Kidney tubule cell (primary cell): Measurements from ENCODE around the gene HLCS.

Experiments
- DNase-seq: peaks from one replicate; pipeline ENCODE4 v3.0.0-alpha.2; 2018; ENCODE audit warnings: low spot score

HLCS gene

DNA sequence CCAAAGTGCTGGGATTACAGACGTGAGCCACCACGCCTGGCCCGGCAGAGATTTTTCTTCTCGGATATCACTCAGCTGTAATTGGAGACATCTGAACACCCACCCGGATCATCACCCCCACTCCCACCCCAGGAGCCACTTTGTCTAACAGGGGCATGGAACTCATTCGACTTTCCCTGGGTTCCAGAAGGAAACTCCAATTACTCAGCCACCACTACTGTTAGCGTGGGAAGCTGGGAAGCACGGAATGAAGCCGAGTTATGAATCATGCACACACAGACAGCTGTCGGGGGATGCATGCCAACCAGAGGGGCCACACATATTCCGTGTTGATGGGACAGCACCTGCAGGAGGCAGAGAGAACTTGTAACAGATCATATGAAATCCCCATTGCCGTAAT lies 85.2 kb downstream of the HLCS start:
- DNase-seq, result no peak

- DNase-seq, result no peak
Measured at GRCh38 chr21:36879827-36880226, 86.6 kb downstream of the HLCS start.

DNA sequence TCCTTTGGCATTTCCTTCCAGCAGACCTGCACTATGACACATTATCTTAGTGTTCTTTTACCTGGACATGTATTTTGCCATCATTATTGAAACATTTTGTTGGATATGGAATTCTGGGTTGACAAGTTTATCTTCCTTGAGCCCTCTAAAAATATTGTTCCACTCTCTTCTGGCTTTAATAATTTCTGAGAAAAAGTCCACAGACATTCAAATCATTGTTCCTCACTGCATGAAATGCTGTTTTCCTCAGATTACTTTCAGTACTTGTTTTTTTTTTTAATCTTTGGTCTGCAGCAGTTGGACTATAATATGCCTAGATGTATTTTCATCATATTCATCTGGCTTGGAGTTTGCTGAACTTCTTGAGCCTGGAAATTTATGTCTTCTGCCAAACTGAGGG lies 88.7 kb downstream of the HLCS start:
- DNase-seq, result no peak

- no peak for DNase-seq
Measured at GRCh38 chr21:36874665-36875064, 91.8 kb downstream of the HLCS start.

DNA sequence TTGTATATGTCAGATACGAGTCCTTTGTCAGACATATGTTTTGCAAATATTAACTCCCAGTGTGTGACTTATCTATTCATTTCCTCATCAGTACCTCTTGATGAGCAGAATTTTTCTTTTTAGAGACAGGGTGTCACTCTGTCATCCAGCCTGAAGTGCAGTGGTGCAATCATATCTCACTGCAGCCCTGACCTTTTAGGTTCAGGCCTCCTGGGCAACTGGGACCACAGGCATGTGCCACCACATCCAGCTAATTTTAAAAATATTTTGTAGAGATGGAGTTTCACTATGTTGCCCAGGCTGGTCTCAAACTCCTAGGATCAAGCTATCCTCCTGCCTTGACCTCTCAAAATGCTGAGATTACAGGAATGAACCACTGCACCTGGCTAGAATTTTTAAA lies 93.0 kb downstream of the HLCS start:
- DNase-seq, result peak; percentile 34

DNA sequence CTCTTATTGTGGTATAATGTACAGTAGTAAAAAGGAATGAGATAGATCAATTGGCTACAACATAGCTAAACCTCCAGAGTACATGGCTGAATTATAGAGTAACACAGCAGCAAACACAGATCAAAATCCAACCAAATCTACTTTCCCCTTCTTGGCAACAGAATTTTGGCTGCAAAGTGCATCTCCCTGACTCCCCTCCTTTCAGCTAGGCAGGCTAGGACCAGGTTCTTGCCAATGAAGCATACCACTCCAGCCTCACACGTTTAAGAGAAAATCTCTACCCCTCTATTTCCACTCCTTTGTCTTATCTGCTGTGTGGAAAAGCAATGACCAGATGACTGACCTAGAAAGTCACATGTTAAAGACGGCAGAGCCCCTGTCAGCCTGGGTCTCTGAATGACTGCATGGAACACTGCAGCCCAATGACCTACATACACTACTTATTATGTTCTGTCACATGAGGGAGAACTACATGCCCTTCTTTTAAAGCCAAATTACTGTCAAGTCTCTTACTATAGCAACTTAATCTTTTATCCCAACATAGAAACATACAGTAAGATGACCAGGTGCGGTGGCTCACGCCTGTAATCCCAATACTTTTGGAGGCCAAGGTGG lies 99.1 kb downstream of the HLCS start:
- no peak for DNase-seq

GRCh38 chr21:36866419-36866818 lies 100.0 kb downstream of the HLCS start:
- DNase-seq, result no peak

GRCh38 chr21:36864974-36865373 lies 101.5 kb downstream of the HLCS start:
- DNase-seq, result no peak

DNA sequence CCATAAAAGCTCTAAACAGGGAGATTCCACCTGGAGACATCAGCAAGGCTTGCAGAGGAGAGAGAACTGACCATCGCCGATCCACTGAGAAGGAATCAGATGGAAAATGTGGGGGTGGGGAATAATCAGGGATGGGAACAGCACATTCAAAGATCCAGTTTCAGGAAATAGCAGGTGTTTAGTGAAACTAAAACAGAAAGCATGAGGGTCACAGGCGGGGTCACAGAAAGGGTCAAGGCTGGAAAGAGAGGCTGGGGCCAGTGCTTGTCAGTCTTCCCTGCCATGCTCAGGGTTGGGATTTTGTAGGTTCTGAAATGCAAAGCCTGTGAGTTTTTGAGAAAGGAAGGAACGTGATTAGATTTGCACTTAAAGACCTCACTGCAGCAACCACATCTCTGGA lies 103.2 kb downstream of the HLCS start:
- no peak for DNase-seq

GRCh38 chr21:36861595-36862323 lies 104.7 kb downstream of the HLCS start:
- no peak for DNase-seq

DNA sequence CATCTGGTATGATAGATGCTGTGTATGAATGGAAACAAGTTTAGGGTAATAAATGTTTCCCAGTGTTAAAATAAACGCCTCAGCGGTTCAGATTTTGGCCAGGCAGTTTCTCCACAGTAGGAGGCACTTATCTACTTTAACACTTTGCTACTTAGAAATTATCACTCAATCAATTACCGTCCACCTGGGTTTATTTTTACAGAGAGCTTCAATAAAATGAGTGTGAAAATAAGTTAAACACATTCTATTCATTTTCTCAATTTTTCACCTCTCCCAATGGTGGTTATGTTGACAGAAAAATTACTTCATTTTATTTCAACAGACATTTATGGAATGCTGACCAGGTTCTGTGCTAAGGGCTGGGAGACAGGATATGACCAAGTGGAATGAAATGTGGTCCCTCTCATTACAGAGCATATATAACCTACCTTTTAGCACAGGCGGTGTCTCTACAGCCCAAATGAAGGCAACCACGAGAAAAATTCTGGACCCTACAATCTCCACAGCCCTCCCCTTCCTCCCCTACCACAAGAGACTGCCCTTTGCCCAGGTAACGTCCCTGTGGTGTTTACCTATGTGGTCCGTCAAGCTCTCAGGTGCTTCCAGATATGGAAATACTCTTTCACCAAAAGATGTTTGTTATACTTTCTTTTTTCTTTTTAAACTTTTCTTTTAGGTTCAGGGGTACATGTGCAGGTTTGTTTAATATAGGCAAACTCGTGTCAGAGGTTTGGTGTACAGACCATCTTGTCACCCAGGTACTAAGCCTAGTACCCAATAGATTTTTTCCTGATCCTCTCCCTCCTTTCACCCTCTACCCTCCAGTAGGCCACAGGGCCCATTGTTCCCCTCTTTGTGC lies 105.5 kb downstream of the HLCS start:
- DNase-seq, result peak; percentile 88

- peak; percentile 84 for DNase-seq
Measured at GRCh38 chr21:36859744-36860501, 106.5 kb downstream of the HLCS start.

GRCh38 chr21:36858320-36858957 lies 108.0 kb downstream of the HLCS start:
- no peak for DNase-seq

GRCh38 chr21:36856643-36857042 lies 109.8 kb downstream of the HLCS start:
- DNase-seq, result no peak

- peak; percentile 62 for DNase-seq
Measured at GRCh38 chr21:36854391-36854790, 112.1 kb downstream of the HLCS start.

GRCh38 chr21:36852864-36853263 lies 113.6 kb downstream of the HLCS start:
- DNase-seq, result no peak

DNA sequence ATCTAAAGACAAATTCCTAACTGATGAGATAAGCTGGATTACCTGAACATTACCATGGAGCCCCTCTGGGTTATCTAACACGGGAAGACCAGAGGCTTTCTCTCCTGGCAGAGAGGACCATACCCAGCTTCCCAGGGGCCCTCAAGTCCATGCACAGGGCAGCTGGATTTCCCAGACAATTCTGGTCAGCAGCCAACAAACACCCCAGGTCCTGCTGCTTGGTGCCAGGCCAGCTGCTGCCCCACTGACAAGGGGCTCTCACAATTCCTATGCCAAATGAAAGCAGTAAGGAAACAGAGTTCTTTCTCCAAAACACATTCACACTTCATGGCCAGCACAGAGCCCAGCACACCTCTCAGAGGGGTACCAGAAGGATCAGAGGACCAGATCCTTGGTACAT lies 114.2 kb downstream of the HLCS start:
- no peak for DNase-seq

GRCh38 chr21:36851121-36851520 lies 115.3 kb downstream of the HLCS start:
- DNase-seq, result no peak

- no peak for DNase-seq
Measured at GRCh38 chr21:36850372-36850771, 116.1 kb downstream of the HLCS start.

DNA sequence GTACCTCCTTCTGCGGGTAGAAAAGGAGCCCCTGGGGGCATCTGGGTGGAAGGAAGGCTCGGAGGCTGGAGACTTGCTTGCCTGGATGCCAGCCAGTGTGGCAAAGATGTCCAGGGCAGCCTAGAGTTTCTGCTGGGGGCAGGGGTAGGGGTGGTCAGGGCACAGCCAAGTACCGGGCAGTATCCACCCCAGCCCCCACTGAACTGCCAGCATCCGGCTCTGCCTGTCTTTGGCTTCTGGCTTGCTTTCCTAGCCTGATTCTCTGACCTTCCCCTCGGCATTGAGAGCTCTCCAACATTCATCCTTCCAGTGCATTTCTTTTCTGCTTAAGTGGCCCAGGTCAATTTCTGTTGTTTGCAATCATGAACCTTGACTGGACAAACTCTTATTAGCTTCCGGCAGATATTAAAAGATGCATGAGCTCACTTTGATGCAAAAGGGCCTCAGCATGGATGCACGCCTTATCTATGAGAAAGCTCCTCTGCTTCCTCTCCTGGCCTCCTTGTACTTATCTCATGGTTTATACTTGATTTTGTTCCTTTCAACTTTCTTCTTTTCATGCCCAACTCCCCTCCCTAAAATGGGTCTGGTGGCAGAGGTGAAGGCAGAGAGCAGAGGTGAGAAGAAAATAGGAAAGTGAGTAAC lies 116.9 kb downstream of the HLCS start:
- DNase-seq, result no peak

GRCh38 chr21:36848730-36849274 lies 117.7 kb downstream of the HLCS start:
- DNase-seq, result no peak
